GM18868 (cell line): ENCODE results near the gene DUSP10.

Experiments used
- ATAC-seq: cut with Tn5 transposase; IDR thresholded peaks from one replicate; pipeline ENCODE4 v1.9.1; 2021; ENCODE audit warnings: mild to moderate bottlenecking, moderate library complexity; ENCODE audit not compliant: unreplicated experiment

The DUSP10 gene

DNA sequence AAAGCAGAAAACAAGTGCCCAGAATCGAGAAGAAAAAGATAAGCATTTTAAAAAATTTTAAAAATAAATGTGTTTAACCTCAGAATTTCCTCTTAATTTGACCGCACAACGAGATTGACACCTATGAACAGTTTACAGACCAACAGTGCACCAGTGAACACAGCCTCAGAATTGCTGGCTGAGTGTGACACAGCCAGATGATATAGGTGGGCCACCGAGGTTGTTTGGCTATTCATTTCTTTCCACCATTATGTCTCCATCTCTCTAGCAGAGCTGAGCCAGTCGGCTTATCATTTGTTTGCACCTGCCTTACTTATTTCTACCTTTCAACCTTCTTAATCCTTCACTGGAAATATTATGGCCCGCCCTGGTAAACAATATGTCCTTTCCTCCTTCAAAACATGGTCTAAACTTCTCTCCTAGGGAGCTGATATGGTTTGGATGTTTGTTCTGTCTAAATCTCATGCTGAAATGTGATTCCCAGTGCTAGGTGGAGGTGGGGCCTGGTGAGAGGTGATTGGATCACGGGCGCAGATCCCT lies 86.1 kb downstream of the DUSP10 start:
- ATAC-seq: no peak
